Transverse colon (tissue), 4 donors: ENCODE measurements around the gene FITM1. TPM values are rescaled to one million over a fixed set of nuclear protein-coding genes. Genes with fewer than 3 reads are reported as not detected.
A peak's percentile ranks its signal among the peaks of the same experiment; 100 is the strongest.

Source experiments
- DNase-seq: peaks from one replicate; pipeline ENCODE4 v3.0.0-alpha.2; 2019
- H3K27ac ChIP-seq, 4 donors: fragments of 200-600 bp; sonication (generic); 2 replicates each; pipeline ENCODE4 v1.5.1; 2016 to 2018; ENCODE audit warnings: inconsistent platforms in 4 of 4
- H3K27me3 ChIP-seq: fragments of 200-600 bp; sonication (generic); 2 replicates; pipeline ENCODE4 v1.5.1; 2017; ENCODE audit warnings: inconsistent platforms
- H3K36me3 ChIP-seq, 4 donors: fragments of 200-600 bp; sonication (generic); 2 replicates each; pipeline ENCODE4 v1.5.1; 2017 to 2019; ENCODE audit warnings: inconsistent platforms in 4 of 4
- H3K4me1 ChIP-seq, 4 donors: fragments of 200-600 bp; sonication (generic); 2 replicates each; pipeline ENCODE4 v1.5.1; 2017 to 2020; ENCODE audit warnings: inconsistent platforms in 4 of 4
- H3K4me3 ChIP-seq, 4 donors: fragments of 200-600 bp; sonication (generic); 1 replicate in 1 of 4; 2 replicates in 3 of 4; pipeline versions ENCODE4 v1.5.1 to v1.6.1; 2017 to 2019; ENCODE audit warnings: inconsistent platforms in 4 of 4
- H3K9me3 ChIP-seq, 2 donors: fragments of 200-600 bp; sonication (generic); 2 replicates each; pipeline ENCODE4 v1.5.1; 2017 to 2019; ENCODE audit warnings: inconsistent platforms in 2 of 2
- EP300 ChIP-seq: sonication (generic); formaldehyde crosslinking; IDR thresholded peaks from one replicate; pipeline ENCODE4 v1.6.1; 2017; ENCODE audit warnings: antibody characterized with exemption, low read depth
- POLR2A ChIP-seq: fragments of 450-650 bp; IDR thresholded peaks from one replicate; pipeline ENCODE4 v1.6.1; 2016; ENCODE audit warnings: antibody characterized with exemption, mild to moderate bottlenecking, moderate library complexity
- POLR2AphosphoS5 ChIP-seq, 3 donors: sonication (generic); formaldehyde crosslinking; IDR thresholded peaks; one replicate each; pipeline ENCODE4 v1.6.1; 2016; ENCODE audit warnings: antibody characterized with exemption in 3 of 3
- WGBS, 2 donors: methylation state at CpG; one replicate each; pipeline ENCODE4 v1.1.5; 2018; ENCODE audit warnings: low coverage in 1 of 2; 5-methylcytosine and 5-hydroxymethylcytosine counted together
- in situ Hi-C, 4 donors: fragments of 200-750 bp; cut with MboI; loops; one replicate each; pipeline versions ENCODE4 v1.15.0 to v1.15.1; 2017; ENCODE audit warnings: low sequenced_read_pairs in 3 of 4, low pct_ligation_motif_present in 1 of 4, low pct_unique_long_range_greater_than_20kb in 1 of 4
- intact Hi-C: fragments of 100-400 bp; cut with DNase I; formaldehyde crosslinking; loops from one replicate; pipeline ENCODE4 v1.15.1; 2023; ENCODE audit warnings: low total_unique reads
- total RNA-seq, 4 donors: library from RNA; depleted of rRNA; stranded (reverse); fragments of >200 nt; gene quantifications; one replicate each; pipeline ENCODE4 v1.1.0, GENCODE V29; 2016
- TF ChIP-seq, protein P1 (sequence below), 5 experiments: fragments of 200-600 bp in 3 of 5; fragments of 450-650 bp in 2 of 5; sonication (generic) in 3 of 5; IDR thresholded peaks; 1 replicate in 2 of 5; 2 replicates in 3 of 5; pipeline ENCODE4 v1.5.1; 2016 to 2017; ENCODE audit warnings: antibody characterized with exemption in 5 of 5, inconsistent platforms in 3 of 5, mild to moderate bottlenecking in 2 of 5, moderate library complexity in 1 of 5

Gene FITM1
- total RNA-seq, 4 donors from 2014 or later = 1.4 to 1.6 TPM; not detected in 2

DNA sequence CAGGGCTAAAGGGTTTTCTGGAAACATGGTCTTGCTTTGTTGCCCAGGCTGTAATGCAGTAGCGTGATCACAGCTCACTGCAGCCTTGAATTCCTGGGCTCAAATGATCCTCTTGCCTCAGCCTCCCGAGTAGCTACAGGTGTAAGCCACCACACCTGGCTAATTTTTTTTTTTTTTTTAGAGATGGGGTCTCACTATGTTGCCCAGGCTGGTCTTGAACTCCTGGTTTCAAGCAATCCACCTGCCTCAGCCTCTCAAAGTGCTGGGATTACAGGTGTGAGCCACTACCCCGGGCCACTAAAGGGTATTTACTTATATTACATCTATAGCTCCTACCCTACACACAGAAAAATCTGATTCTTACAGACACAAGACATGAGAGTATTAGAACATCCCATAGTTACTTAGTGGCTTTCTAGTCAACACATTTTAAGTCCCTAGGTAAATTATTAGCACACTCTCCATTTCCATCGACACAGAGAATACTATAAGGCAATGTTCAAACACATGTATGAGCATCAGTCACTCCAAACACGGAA, 22.1 kb upstream of the FITM1 start:
- Histone ChIP-seq H3K27me3 (no peaks in the 10 kb centered on the region), H3K27ac (peak overlapping the region; percentile 36 to 69 (median 48)), H3K4me3 (no peak overlapping the region), H3K9me3 (no peaks in the 10 kb centered on the region), H3K36me3 (peaks cover 0 to 6% (median 0%) of the 10 kb centered on the region in 4 donors), H3K4me1 (peaks cover 2 to 28% (median 11%) of the 10 kb centered on the region in 4 donors)
- WGBS, 2 donors = 35 to 42% methylated on average over 4 to 5 of the region's 5 CpGs
- in situ Hi-C loops (no loop called here), intact Hi-C loops (loop anchor here (5.0 to 10.0 kb wide), 2 partner anchors 46 kb away; no protein-coding TSS in a partner anchor)
- no peak for DNase-seq
- TF ChIP-seq POLR2A (no peak), POLR2AphosphoS5 (IDR thresholded peaks at IDR 0.05) (no peak), EP300 (no peak)
- TF ChIP-seq, protein P1, sequence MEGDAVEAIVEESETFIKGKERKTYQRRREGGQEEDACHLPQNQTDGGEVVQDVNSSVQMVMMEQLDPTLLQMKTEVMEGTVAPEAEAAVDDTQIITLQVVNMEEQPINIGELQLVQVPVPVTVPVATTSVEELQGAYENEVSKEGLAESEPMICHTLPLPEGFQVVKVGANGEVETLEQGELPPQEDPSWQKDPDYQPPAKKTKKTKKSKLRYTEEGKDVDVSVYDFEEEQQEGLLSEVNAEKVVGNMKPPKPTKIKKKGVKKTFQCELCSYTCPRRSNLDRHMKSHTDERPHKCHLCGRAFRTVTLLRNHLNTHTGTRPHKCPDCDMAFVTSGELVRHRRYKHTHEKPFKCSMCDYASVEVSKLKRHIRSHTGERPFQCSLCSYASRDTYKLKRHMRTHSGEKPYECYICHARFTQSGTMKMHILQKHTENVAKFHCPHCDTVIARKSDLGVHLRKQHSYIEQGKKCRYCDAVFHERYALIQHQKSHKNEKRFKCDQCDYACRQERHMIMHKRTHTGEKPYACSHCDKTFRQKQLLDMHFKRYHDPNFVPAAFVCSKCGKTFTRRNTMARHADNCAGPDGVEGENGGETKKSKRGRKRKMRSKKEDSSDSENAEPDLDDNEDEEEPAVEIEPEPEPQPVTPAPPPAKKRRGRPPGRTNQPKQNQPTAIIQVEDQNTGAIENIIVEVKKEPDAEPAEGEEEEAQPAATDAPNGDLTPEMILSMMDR (IDR thresholded peaks at IDR 0.05) = no peak

- Histone ChIP-seq H3K4me3 (no peak overlapping the region), H3K36me3 (no peaks in the 10 kb centered on the region), H3K9me3 (no peaks in the 10 kb centered on the region), H3K4me1 (peaks cover 5 to 30% (median 12%) of the 10 kb centered on the region in 4 donors), H3K27me3 (no peaks in the 10 kb centered on the region), H3K27ac (peak overlapping the region in 1 of 4 donors; percentile 2)
- no peak for DNase-seq
- 66 to 85% methylated on average over 5 to 9 of the region's 9 CpGs for WGBS, 2 donors
- intact Hi-C loops = no loop called here
- in situ Hi-C loops = no loop called here
- TF ChIP-seq POLR2AphosphoS5 (IDR thresholded peaks at IDR 0.05) = no peak
- no peak for TF ChIP-seq POLR2A
Observed at GRCh38 chr14:24110060-24110459, 20.4 kb upstream of the FITM1 start.

- Histone ChIP-seq H3K36me3 (no peaks in the 10 kb centered on the region), H3K4me1 (peaks cover 7 to 30% (median 12%) of the 10 kb centered on the region in 4 donors), H3K9me3 (no peaks in the 10 kb centered on the region), H3K27me3 (no peaks in the 10 kb centered on the region), H3K27ac (peak overlapping the region in 3 of 4 donors; percentile 2 to 38 (median 14)), H3K4me3 (no peak overlapping the region)
- no peak for DNase-seq
- intact Hi-C loops (no loop called here), in situ Hi-C loops (no loop called here)
- TF ChIP-seq, protein P1 (IDR thresholded peaks at IDR 0.05) = no peak
- TF ChIP-seq EP300 (no peak), POLR2AphosphoS5 (IDR thresholded peaks at IDR 0.05) (no peak), POLR2A (no peak)
- 57 to 60% methylated on average over 1 of the region's 1 CpG for WGBS, 2 donors
Observed at GRCh38 chr14:24110523-24110922, 19.9 kb upstream of the FITM1 start.

DNA sequence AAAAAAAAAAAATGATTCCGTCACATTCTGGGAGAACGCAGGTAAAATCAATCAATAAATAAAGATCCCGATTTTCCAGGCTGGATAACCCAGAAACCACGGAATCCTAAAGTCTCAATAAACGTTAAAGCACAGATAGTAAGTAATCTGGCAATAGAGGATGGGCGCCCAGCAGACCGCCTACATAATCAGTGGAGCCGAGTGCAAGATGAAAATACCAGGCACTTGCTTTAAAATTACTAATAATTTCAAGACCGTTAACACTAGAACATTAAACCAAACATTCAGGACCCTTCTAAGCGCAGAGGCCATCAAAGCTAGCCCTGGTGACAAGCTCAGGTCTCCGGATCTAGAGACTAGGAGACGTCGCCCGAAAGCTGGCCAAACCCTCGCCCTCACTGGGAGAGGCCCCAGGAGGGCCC, 17.1 kb upstream of the FITM1 start:
- in situ Hi-C loops (no loop called here), intact Hi-C loops (no loop called here)
- 9 to 14% methylated on average over 6 to 15 of the region's 15 CpGs for WGBS, 2 donors
- Histone ChIP-seq H3K27ac (peak overlapping the region; percentile 97 to 100 (median 99)), H3K36me3 (peaks cover 0 to 8% (median 4%) of the 10 kb centered on the region in 4 donors), H3K27me3 (no peaks in the 10 kb centered on the region), H3K4me1 (peaks cover 17 to 39% (median 24%) of the 10 kb centered on the region in 4 donors), H3K4me3 (peak overlapping the region; percentile 63 to 77 (median 69)), H3K9me3 (no peaks in the 10 kb centered on the region)
- no peak for DNase-seq
- TF ChIP-seq EP300 (no peak), POLR2AphosphoS5 (IDR thresholded peaks at IDR 0.05) (no peak), POLR2A (no peak)
- TF ChIP-seq, protein P1 (IDR thresholded peaks at IDR 0.05) = no peak
